WTC11 (cell line): ENCODE results near the gene CELSR1.
"Not testable (repeated sequence)": the region's sequence is repeated elsewhere in the genome, so short reads cannot be mapped to it uniquely, and the experiment has no call there.

ENCODE experiments used
- NFYB ChIP-seq: sonication (generic); formaldehyde crosslinking; conservative IDR thresholded peaks from 2 replicates; pipeline ENCODE4 v1.8.0; 2022; ENCODE audit warnings: low read depth, missing genetic modification reagents
- TF ChIP-seq, protein P1 (sequence below): sonication (generic); formaldehyde crosslinking; IDR thresholded peaks from 2 replicates; pipeline ENCODE4 v1.8.0; 2022; ENCODE audit warnings: mild to moderate bottlenecking, missing genetic modification reagents
- TF ChIP-seq, protein P2 (sequence below): sonication (generic); formaldehyde crosslinking; conservative IDR thresholded peaks from 2 replicates; pipeline ENCODE4 v1.8.1; 2023; ENCODE audit warnings: mild to moderate bottlenecking, low read depth, missing genetic modification reagents, moderate library complexity

- TF ChIP-seq, protein P1, sequence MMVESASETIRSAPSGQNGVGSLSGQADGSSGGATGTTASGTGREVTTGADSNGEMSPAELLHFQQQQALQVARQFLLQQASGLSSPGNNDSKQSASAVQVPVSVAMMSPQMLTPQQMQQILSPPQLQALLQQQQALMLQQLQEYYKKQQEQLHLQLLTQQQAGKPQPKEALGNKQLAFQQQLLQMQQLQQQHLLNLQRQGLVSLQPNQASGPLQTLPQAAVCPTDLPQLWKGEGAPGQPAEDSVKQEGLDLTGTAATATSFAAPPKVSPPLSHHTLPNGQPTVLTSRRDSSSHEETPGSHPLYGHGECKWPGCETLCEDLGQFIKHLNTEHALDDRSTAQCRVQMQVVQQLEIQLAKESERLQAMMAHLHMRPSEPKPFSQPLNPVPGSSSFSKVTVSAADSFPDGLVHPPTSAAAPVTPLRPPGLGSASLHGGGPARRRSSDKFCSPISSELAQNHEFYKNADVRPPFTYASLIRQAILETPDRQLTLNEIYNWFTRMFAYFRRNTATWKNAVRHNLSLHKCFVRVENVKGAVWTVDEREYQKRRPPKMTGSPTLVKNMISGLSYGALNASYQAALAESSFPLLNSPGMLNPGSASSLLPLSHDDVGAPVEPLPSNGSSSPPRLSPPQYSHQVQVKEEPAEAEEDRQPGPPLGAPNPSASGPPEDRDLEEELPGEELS: not testable (repeated sequence)
- TF ChIP-seq, protein P2, sequence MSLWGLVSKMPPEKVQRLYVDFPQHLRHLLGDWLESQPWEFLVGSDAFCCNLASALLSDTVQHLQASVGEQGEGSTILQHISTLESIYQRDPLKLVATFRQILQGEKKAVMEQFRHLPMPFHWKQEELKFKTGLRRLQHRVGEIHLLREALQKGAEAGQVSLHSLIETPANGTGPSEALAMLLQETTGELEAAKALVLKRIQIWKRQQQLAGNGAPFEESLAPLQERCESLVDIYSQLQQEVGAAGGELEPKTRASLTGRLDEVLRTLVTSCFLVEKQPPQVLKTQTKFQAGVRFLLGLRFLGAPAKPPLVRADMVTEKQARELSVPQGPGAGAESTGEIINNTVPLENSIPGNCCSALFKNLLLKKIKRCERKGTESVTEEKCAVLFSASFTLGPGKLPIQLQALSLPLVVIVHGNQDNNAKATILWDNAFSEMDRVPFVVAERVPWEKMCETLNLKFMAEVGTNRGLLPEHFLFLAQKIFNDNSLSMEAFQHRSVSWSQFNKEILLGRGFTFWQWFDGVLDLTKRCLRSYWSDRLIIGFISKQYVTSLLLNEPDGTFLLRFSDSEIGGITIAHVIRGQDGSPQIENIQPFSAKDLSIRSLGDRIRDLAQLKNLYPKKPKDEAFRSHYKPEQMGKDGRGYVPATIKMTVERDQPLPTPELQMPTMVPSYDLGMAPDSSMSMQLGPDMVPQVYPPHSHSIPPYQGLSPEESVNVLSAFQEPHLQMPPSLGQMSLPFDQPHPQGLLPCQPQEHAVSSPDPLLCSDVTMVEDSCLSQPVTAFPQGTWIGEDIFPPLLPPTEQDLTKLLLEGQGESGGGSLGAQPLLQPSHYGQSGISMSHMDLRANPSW (CRISPR knock-in tag): not testable (repeated sequence)
- not testable (repeated sequence) for TF ChIP-seq NFYB (CRISPR knock-in tag)
Measured at GRCh38 chr22:46403880-46404279, 133.5 kb downstream of the CELSR1 start.
